HPDE6-E6E7 (cell line): ENCODE measurements around the gene APOO.

Experiments
- DNase-seq: peaks from one replicate; pipeline ENCODE4 v3.0.0; 2011; ENCODE audit warnings: missing footprints; ENCODE audit errors: extremely low spot score

APOO gene

DNA sequence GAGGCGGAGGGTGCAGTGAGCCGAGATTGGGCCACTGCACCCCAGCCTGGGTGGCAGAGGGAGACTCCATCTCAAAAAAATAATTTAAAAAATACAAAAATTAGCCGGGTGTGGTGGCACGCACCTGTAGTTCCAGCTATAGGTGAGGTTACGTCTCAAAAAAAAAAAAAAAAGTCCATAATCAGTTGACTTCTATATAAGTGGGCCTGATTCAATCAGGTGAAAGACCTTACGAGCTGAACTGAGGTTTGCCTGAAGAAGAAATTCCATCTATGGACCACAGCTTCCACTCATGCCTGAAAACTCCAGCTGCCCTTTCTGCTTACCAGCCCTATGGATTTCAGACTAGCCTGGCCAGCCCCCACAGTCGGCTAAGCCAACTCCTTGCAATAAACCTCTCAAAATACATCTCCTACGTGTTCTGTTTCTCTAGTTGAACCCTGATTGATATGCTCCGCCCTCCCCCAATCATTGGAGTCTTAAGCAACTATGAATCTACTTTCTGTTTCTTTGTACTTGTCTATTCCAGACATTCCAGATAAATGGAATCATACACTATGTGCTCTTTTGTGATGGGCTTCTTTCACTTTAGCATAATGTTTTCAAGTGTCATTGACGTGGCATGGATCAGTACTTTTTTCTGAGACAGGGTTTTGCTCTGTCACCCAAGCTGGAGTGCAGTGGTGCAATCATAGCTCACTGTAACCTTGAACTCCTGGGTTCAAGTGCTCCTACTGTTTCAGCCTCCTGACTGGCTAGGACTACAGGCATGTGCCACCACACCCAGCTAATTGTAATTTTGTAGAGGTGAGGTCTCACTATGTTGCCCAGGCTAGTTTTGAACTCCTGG, 88.1 kb downstream of the APOO start:
- no peak for DNase-seq

DNA sequence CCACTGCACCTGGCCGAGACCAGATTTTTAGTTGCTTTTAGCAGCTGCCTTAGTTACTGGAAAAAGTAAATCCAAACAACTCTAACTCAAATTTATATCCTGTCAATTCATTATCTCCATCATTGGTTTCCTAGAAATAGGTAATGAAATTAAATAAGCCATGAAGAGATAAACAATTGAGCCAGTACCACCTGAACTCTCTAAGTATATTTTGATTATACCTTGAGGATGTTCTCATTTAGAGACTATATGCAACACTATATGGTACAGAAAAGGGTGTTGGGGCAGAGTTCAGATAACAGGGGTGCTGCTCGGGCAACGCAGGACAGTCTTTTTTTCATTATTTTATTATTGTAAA, 89.8 kb downstream of the APOO start:
- no peak for DNase-seq

DNA sequence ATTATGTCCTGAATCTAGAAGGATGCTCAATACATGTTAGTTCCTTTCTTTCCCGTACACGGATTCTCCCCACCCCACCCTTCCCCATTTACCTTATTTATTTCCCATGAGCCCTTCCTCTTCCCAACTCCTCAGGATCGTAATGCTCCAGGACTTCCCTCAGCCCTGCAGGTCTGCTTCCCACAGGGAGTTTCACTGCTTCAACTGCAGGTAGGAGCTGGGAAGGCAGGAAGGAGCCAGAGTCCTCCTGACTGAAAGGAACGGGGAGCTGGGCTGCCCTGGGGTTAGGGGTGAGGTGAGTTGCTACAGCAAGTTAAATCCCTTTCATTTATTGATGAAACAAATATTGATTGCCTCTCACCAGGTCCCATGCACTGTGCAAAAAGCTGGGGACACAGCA, 91.6 kb downstream of the APOO start:
- no peak for DNase-seq

DNA sequence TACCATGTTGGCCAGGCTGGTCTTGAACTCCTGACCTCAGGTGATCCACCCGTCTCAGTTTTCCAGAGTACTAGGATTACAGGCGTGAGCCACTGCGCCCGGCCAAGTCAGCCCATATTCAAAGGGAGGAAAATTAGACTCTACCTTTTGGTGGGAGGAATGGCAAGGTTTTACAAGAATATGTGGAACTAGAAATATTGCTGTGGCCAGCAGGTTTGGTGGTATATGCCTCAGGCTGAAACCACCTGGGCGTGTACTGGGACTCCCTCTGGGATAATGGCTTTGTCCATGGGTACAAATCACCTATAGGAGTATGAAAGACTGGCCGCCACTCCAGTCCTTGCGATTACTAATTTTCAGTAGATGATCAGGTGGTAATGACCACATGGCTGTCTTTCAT, 92.4 kb downstream of the APOO start:
- DNase-seq, result no peak

DNA sequence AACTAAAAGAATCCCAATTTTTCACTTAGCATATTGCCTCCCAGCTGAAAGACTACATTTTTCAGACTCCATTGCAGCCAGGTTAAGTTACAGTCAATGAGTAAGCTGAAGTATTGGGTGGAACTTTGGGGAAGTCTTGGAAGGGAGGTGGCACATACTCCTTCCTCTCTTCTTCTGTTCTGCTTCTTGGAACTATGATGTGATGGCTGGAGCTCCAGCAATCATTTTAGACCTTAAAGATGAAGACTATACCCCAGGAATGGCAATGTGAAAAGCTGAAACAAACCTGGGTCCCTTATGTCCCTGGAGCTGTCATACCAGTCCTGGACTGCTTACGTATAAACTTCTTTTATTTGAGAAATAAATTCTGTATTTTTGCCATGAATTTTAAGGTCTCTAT, 93.9 kb downstream of the APOO start:
- no peak for DNase-seq

DNA sequence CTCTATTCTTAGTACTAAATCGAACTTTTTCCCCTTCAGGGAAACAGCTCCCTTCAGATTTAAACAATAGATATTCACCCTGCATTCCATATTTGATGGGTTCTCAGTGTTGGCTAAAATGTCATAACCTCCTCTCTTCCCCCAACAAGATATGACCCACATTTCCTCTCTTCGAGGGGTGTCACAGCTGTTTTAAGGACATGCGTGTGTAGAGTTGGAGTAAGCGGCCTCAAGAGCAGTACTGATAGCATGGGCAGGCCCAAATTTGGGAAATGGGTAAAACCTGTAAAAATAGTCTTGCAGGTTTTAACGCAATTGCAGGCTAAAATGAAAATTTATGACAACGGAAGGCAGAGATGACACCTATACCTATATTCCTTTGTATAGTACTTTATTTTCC, 96.1 kb downstream of the APOO start:
- DNase-seq, result no peak

DNA sequence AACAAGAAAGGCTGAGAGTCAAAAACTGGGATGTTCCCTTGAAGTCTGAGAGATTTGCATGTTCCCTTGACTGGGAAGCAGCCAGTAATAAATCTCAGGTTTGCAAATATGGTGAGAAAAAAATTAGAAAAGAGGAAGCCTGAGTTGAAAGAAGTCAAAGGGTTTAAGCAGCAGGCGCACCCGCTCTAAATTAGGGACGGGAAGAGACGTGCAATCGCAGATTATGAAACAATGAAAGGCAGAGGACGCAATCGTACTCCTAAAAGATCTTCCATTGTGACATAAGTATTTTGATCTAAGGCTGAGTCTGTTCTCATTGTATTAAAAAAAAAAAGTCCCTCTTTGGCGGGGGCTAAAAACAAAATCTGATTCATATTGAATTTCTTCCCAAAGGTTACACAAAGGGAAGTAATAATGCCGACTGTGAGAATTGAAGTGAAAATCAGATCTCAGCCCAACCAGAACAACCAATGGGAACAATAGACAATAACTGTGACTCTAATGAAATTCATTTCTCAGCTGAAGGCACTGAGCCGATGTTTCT, 96.6 kb downstream of the APOO start:
- DNase-seq, result no peak

DNA sequence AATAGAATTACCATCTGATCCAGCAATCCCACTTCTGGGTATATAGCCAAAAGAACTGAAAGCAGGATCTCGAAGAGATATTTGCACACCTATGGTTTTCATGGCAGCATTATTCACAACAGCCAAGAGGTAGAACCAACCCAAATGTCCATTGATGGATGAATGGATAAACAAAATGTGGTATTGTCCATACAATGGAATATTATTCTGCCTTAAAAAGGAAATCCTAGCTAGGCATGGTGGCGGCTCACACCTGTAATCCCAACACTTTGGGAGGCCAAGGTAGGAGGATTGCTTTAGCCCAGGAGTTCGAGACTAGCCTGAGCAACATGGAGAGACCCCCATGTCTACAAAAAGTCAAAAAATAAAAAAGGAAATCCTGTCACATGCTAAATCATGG, 97.5 kb downstream of the APOO start:
- DNase-seq, result no peak

DNA sequence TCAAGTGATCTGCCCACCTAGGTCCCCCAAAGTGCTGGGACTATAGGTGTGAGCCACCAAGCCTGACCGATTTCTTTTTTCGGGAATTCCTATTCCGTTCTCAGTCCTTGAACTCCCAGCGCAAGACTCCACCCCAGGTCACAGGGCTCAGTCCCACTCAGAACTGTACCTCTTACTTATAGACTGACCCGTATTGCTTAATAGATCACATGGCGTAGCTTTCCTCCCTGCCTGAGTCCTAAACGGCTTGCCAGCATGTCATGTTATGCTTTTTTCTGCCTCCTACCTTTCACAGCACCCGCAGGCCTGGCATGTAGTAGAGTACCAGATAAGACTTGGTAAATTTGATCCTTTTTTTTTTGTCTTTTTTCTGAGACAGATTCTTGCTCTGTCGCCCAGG, 102.3 kb downstream of the APOO start:
- DNase-seq, result no peak

DNA sequence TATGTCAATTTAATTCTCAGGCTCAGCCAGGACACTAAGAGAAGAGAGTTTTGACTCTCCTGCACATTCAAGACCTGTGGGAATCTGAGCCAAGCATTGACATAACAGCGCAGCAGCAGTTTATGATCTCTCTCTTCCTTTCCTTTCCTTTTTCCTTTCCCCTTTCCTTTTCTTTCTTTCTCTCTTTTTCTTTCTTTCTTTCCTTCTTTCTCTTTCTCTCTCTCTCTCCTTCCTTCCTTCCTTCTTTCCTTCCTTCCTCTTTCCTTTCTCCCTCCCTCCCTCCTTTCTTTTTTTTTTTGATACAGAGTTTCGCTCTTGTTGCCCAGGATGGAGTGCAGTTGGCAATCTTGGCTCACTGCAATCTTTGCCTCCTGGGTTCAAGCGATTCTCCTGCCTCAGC, 103.2 kb downstream of the APOO start:
- no peak for DNase-seq

DNA sequence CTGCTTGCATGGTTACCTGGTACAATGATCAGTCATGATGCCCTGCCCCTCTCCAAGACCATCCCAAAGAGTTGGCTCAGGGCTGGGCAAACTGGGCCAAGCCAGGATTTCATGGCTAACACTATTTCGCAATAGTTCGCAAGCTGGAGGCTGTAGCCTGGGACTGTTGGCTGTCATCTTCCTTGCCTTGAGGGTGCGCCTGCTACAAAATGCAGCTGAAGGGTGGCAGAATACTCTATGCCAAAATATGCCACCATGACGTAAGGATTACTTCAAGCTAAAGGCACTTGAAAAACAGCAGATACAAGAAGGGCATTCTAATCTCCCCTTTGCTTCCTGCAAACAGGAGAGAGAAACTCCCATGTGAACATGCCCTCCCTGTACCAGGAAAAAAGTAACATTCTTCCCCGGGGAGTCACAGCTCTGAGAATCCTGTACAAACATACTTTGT, 103.8 kb downstream of the APOO start:
- peak; percentile 55 for DNase-seq

DNA sequence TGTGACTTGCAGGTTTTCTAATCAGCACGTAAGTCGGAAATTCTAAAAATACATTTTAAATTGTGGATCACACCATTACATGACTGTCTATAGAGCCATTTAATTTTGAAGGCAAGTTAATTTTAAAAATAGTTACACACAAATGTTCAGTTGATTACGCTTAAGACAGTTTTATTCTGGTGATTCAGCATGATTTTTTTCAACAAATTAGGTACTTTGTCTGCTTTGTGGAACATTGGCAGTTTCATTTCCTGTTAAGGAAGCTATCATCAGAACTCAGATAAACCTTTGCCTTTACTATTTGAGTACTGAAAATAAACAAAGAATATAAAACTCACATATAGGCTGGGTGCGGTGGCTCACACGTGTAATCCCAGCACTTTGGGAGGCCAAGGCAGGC, 105.3 kb downstream of the APOO start:
- DNase-seq, result no peak

DNA sequence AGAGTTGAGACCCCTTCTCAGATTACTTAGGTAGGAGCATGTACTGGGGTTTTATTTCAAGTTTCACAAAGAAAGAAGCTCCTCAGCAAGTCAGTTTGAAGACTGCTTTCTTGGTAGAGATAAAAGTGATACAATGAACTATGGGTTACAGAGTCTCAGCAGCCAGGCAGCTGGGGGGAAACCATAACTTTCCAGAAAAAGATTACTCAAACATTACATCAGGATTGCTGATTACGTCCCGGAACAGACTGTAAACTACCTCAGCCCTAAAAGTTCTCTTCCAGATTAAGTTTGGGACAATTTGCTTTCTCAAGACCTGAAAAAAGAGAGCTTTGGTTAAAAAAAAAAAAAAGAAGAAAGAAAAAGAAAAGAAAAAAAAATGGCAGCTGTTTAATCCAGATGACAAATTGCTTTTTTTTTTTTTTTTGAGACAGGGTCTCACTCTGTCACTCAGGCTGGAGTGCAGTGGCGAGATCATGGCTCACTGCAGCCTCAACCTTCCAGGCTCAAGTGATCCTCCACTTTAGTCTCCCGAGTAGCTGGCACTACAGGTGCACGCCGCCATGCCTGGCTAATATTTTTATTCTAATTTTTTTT, 108.2 kb downstream of the APOO start:
- DNase-seq, result no peak

DNA sequence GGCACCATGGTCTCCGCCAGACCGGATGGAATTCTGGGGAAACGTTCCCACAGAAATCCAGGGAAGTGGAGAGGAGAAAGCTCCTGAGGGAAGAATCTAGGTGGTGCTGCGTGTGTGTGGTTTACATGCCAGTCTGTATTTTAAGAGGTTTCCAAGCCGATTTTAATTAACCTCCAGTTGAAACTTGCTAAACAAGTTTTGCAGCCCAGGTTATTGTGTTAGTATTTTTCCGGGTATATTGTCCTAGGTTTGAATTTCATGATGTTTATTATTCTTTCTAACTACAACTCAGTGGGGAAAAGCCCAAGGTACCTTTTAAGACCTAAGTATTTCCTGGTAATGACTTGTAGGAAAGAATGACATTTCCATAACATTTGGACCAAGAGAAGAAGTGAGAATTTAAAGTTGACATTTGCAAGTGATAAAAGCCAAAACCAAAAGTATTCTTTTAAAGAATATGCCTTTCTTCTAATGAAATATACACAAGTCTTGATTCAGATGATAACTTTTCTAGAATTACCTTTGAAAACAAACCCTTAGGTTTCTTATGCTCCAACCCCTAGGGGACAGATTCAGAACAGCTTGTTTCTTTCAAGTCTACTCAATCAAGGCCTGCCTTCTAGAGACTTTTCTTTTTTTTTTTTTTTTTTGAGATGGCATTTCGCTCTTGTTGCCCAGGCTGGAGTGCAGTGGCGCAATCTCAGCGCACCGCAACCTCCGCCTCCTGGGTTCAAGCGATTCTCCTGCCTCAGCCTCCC, 110.2 kb downstream of the APOO start:
- no peak for DNase-seq

DNA sequence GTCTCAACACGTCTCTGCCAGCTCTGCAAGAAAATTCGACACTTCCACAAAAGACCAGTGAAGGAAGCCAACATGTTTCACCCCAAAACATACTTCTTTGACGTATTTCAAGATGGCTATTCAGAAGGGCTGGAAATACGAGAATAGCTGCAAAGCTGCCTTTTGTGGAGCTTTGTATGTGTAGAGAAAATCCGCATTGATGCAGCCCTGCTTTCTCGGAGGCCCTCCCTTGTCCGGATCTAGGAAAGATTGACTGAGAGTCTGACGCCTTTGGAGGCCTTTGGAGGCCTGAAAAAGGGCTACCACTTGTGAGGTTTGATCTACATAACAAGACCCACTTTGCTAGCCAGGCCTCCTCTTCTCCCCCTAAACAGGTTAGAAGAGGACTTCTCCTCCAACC, 112.5 kb downstream of the APOO start:
- DNase-seq, result no peak

DNA sequence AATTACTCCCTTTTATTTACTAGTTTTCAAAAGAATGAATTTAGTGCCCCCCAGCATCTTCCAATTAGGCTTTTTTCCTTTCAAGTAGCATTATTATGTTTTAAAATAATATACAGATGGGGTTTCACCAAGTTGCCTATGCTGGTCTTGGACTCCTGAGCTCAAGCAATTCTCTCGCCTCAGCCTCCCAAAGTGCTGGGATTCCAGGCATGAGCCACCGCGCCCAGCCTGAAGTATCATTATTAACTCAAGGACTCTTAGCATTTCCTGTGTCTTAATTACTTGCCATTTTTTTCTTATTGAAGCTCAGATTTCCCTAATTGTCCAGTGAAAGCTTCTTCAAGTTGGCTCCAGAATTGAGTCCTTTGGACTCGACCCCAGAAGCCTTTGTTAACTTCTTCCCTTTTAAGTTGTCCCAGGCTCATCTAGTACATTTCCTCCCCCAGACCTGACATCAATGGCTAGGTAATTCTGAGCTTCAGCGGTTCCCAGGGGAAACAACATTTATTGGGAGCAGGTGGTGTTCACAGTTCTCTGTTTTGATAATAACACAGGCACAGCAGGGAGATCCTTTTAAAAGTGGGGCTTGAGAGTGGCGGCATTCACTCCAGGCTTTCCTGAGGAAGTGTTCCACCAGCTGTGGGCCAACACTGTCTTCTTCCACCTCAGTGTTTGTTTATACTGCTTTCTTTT, 114.7 kb downstream of the APOO start:
- no peak for DNase-seq

DNA sequence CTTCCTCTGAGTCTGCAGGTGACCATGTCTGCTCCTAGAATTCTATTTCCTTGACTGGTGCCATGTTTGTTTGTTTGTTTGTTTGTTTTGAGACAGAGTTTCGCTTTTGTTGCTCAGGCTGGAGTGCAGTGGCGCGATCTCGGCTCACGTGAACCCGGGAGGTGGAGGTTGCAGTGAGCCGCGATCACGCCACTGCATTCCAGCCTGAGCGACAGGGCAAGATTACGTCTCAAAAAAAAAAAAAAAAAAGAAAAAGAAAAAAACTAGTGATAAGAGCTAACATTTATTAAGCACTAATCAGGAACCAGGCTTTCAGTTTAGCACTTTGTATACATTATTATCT, 117.6 kb downstream of the APOO start:
- no peak for DNase-seq

DNA sequence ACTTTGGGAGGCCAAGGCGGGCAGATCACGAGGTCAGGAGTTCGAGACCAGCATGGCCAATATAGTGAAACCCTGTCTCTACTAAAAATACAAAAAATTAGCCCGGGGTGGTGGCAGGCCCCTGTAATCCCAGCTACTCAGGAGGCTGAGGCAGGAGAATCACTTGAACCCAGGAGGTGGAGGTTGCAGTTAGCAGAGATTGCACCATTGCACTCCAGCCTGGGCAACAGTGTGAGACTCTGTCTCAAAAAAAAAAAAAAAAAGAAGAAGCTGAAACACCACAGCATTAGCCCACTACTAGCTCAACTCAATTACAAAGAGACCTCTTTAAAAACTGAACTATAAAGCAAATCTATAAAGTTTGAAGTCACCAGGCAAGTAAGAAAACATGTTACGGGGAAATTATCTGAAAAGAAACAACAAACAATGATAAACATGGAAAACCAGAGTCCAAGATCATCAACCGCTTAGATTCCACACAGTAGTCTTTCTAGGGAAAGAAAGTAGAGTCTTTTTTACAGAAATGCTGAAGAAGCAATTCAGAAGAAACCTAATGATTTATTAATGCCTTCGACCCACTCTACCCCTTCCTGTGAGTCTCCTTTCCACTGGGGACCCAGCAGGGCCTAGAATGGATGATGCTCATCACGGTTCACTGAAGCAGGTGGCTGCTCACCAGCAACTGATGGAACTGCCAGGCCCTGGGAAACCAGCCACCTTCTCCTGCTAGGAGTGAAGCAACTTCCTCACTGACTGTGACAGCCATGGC, 118.2 kb downstream of the APOO start:
- no peak for DNase-seq

DNA sequence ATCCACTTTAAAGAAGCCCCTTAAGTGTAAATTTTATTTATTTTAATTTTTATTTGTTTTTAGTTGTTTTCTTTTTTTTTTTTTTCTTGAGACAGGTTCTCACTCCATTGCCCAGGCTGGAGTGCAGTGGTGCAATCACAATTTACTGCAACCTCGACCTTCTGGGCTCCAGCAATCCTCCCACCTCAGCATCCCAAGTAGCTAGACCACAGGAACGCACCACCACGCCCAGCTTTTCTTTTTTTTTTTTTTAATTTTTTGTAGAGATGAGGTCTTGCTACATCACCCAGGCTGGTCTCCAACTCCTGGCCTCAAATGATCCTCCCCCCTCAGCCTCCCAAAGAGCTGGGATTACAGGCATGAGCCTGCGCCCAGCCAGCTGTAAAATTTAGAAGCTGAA, 118.8 kb downstream of the APOO start:
- no peak for DNase-seq

DNA sequence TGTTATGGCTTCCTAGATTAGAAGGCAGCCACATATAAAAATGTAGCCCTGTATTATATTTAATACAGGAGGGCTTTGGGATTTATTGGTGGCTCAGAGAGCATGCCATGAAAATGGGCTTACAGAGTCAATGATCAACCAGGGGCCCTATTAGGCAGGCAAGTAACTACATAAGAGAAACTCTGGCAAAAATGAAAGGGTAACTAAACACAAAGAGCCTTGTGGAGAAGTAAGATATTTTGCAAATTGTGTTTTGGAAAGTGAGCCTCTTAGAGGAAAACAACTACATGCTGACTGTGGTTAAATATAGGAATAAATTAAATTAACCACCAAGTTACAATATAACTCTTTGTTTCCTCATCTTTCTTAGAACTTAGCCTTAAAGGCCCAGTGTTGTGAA, 119.2 kb downstream of the APOO start:
- DNase-seq, result no peak

DNA sequence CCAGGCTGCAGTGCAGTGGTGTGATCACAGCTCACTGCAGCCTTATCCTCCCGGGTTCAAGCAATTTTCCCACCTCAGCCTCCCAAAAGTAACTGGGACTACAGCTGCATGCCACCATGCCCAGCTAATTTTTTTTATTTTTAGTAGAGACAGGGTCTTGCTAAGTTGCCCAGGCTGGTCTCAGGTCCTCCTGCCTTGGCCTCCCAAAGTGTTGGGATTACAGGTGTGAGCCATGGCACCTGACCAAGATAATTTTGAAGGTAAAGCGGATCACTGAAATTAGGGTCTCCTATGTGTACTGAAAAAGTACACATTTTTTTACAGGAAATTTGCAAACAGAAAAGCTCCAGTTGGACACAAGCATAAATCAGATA, 120.0 kb downstream of the APOO start:
- DNase-seq, result no peak
